Keratinocyte (primary cell): ENCODE measurements around the gene PNMA1.

ENCODE experiments used
- EZH2 ChIP-seq: IDR thresholded peaks from one replicate; pipeline ENCODE4 v1.6.1; 2012; ENCODE audit warnings: inconsistent platforms, mild to moderate bottlenecking, low read length, moderate library complexity
- TF ChIP-seq, protein P1 (sequence below), 3 experiments: IDR thresholded peaks in 1 of 3; conservative IDR thresholded peaks in 1 of 3; optimal IDR thresholded peaks in 1 of 3; 2 replicates in 2 of 3; 3 replicates in 1 of 3; pipeline versions ENCODE3 to v1.5.1; 2011; ENCODE audit warnings: low read length in 3 of 3, mild to moderate bottlenecking in 3 of 3, moderate library complexity in 2 of 3, control low read depth in 1 of 3, inconsistent platforms in 1 of 3; ENCODE audit not compliant: insufficient read depth in 2 of 3; ENCODE audit errors: extremely low read depth in 1 of 3

DNA sequence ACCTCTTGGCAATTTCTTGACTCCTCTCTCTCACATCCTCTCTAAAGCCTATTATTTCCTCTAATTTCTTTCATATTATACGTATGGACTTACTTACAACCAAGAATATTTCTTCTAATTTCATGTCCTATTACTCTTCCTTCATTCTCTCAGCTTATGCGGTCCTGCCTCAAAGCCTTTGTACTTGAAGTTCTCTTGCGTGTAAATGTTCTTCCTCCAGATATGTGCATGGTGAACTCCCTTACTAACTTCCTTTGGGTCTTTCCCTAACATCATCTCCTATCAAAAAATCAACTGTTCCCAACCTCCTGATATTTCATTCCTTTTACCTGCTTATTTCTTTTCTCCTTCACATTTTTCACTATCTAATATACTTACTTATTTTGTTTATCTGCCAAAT is 46.3 kb downstream of the PNMA1 start:
- TF ChIP-seq, protein P1, sequence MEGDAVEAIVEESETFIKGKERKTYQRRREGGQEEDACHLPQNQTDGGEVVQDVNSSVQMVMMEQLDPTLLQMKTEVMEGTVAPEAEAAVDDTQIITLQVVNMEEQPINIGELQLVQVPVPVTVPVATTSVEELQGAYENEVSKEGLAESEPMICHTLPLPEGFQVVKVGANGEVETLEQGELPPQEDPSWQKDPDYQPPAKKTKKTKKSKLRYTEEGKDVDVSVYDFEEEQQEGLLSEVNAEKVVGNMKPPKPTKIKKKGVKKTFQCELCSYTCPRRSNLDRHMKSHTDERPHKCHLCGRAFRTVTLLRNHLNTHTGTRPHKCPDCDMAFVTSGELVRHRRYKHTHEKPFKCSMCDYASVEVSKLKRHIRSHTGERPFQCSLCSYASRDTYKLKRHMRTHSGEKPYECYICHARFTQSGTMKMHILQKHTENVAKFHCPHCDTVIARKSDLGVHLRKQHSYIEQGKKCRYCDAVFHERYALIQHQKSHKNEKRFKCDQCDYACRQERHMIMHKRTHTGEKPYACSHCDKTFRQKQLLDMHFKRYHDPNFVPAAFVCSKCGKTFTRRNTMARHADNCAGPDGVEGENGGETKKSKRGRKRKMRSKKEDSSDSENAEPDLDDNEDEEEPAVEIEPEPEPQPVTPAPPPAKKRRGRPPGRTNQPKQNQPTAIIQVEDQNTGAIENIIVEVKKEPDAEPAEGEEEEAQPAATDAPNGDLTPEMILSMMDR (optimal IDR thresholded peaks at IDR 0.05 in 1 of 3, IDR thresholded peaks at IDR 0.05 in 1 of 3, conservative IDR thresholded peaks at IDR 0.05 in 1 of 3; ENCODE audit: extremely low read depth in 1 of 3, insufficient read depth in 2 of 3, low read length in 3 of 3): no peak
- TF ChIP-seq EZH2: no peak
